Measurements from ENCODE around the gene ADAMTS4.

DNA sequence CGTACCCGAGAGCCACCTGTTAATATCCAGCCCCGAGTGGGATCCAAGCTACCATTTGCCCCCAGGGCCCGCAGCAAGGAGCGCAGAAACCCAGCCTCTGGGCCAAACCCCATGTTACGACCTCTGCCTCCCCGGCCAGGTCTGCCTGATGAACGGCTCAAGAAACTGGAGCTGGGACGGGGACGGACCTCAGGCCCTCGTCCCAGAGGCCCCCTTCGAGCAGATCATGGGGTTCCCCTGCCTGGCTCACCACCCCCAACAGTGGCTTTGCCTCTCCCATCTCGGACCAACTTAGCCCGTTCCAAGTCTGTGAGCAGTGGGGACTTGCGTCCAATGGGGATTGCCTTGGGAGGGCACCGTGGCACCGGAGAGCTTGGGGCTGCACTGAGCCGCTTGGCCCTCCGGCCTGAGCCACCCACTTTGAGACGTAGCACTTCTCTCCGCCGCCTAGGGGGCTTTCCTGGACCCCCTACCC is 38.1 kb downstream of the ADAMTS4 start:
- TF ChIP-seq, protein P1, sequence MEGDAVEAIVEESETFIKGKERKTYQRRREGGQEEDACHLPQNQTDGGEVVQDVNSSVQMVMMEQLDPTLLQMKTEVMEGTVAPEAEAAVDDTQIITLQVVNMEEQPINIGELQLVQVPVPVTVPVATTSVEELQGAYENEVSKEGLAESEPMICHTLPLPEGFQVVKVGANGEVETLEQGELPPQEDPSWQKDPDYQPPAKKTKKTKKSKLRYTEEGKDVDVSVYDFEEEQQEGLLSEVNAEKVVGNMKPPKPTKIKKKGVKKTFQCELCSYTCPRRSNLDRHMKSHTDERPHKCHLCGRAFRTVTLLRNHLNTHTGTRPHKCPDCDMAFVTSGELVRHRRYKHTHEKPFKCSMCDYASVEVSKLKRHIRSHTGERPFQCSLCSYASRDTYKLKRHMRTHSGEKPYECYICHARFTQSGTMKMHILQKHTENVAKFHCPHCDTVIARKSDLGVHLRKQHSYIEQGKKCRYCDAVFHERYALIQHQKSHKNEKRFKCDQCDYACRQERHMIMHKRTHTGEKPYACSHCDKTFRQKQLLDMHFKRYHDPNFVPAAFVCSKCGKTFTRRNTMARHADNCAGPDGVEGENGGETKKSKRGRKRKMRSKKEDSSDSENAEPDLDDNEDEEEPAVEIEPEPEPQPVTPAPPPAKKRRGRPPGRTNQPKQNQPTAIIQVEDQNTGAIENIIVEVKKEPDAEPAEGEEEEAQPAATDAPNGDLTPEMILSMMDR (IDR thresholded peaks at IDR 0.05): no peak
- no peak for TF ChIP-seq POLR2A (IDR thresholded peaks at IDR 0.05)
